GM12865 (cell line): Measurements from ENCODE around the gene HIF3A.
"Not testable (repeated sequence)": the region's sequence is repeated elsewhere in the genome, so short reads cannot be mapped to it uniquely, and the experiment has no call there.

Experiments
- DNase-seq: peaks from one replicate; pipeline ENCODE4 v3.0.0; 2010; ENCODE audit warnings: low read depth
- H3K4me3 ChIP-seq: 2 replicates; pipeline ENCODE4 v1.5.1; 2011; ENCODE audit warnings: mild to moderate bottlenecking, low read depth, low read length, control low read depth
- CTCF ChIP-seq: IDR thresholded peaks from 2 replicates; pipeline ENCODE4 v1.5.1; 2011; ENCODE audit warnings: low read length, control low read depth, low read depth, inconsistent platforms; ENCODE audit not compliant: insufficient read depth; ENCODE audit errors: missing control alignments

The HIF3A gene

GRCh38 chr19:46265217-46265828 lies 31.5 kb upstream of the HIF3A start:
- peak; percentile 68 for TF ChIP-seq CTCF
- H3K4me3 ChIP-seq = no peak overlapping the region
- DNase-seq = peak; percentile 83

DNA sequence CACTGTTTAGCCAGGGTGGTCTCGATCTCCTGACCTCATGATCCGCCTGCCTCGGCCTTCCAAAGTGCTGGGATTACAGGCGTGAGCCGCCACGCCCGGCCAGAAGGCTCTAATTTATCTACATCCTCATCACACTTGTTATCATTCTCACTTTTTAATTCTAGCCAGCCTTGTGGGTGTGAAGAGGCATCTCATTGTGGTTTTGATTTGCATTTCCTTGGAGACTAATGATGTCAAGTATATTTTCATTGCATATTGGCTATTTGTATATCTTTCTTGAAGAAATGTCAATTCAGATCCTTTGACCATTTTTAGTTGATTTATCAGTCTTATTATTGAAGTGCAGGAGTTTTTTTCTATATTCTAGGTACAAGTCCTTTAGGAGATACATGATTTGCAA lies 27.7 kb upstream of the HIF3A start:
- no peak for TF ChIP-seq CTCF
- H3K4me3 ChIP-seq = no peak overlapping the region
- DNase-seq = no peak

- DNase-seq = peak; percentile 11
- no peak for TF ChIP-seq CTCF
- no peak overlapping the region for H3K4me3 ChIP-seq
Observed at GRCh38 chr19:46270521-46271256, 26.2 kb upstream of the HIF3A start.

GRCh38 chr19:46271481-46272197 lies 25.2 kb upstream of the HIF3A start:
- TF ChIP-seq CTCF = no peak
- H3K4me3 ChIP-seq = no peak overlapping the region
- DNase-seq = peak; percentile 35

GRCh38 chr19:46273931-46274330 lies 22.9 kb upstream of the HIF3A start:
- not testable (repeated sequence) for H3K4me3 ChIP-seq, DNase-seq

DNA sequence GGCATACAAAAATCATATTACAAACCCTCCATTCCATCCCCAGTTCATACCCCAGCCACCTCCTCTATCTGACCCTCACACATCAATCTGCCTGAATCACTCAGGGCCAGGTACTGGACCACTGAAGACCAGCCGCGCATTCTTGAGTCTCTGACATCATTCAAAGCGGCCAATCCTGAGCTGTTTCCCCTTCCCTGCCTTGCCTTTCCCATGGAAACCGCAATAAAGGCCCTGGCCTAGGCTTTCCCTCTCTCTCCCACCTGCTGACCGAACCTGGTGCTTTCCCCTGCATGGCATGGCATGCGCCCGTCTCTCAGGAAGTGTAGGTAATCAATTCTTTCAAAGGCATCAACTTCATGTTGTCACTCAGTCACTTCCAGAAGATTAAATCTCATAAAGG lies 17.7 kb upstream of the HIF3A start:
- H3K4me3 ChIP-seq = no peak overlapping the region
- TF ChIP-seq CTCF = no peak
- DNase-seq = no peak

GRCh38 chr19:46283771-46284170 lies 13.1 kb upstream of the HIF3A start:
- no peak for DNase-seq
- no peak overlapping the region for H3K4me3 ChIP-seq
- no peak for TF ChIP-seq CTCF
